ENCODE measurements around the gene OR2F2.

OR2F2 gene

DNA sequence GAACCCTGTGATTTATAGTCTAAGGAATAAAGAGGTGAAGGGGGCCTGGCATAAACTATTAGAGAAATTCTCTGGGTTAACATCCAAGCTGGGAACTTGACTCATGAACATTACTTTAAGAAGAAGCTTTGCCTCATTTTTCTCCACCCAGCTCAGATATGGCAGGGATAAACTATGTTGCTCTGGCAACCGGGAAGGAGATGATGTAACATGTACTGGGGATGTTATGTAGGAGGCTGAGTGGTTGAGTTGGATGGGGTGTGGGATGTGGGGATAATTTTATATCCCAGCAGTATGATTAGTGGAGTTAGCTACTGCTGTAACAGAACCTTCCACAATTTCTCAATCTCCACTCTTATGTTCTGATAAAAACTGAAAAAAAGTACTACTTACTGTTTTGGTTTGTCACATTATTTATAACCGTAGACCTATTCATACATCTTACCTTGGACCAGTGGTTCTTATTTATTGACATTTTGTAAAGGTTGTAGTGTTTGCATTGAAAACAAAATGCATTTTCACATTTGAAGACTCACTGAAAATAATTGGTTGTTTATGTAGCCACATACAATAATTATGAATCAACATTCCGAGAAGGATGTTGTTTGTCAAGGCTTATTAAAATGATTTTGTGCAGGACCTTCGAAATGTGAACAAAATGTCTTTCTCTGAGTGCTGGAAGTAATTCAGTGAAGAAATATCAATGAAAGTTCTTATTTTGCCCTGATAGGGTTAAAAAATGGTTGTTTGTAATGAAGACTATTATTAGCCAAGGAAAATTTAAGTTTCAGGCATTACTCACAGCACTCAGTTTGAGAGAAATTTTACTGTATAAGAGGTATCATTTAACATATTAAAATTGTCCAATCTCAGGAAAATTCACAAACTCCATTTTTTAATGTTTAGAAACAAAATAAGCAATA lies 1.3 kb downstream of the OR2F2 start:
- TF ChIP-seq CTCF (IDR thresholded peaks at IDR 0.05; ENCODE audit: control insufficient read depth, extremely low read depth, insufficient read depth), result no peak
- no peak for DNase-seq (ENCODE audit: low read depth)
- H3K4me3 ChIP-seq (ENCODE audit: low read depth, low read length), result no peak overlapping the region

DNA sequence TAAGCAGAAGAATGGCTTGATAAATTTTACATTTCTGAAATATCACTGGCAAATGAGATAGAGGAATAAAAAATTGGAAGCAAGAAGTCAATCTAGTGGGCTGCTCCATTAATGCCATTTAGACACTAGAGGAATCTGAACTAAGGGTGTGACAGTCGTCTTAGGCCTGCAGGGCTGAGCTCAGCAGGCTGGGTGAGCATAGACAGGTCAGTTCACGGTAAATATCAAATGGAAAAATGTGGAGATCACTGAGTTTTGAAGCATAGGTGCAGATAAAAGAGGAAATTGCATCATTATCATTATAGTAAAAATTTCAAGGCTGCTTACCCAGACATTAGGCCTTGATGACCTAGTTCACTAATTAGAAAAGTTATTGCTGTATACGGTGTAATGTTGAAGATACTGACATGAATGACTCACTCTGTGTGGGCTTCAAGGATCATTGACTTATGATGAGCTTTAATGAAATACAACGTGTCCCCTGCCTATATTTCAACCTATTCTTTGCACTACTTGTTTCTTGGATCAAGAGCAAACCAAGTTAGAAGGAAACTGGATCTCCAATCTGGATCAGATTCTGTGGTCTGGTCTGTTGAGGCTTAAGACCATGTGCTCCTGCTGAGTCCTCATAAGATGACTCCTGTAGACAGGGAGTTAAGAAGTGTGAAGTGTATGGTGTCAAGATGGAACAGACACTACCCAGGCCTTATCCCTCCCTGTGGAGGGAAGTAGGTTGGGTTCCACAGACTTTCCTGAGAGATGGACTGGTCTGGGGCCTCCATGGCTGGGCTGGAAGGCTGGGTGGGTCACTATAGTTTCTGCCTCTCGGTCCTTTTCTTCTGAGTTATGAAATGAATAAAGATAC lies 3.6 kb downstream of the OR2F2 start:
- no peak overlapping the region for H3K4me3 ChIP-seq (ENCODE audit: low read depth, low read length)
- no peak for TF ChIP-seq CTCF (IDR thresholded peaks at IDR 0.05; ENCODE audit: control insufficient read depth, extremely low read depth, insufficient read depth)
- DNase-seq (ENCODE audit: low read depth), result no peak

DNA sequence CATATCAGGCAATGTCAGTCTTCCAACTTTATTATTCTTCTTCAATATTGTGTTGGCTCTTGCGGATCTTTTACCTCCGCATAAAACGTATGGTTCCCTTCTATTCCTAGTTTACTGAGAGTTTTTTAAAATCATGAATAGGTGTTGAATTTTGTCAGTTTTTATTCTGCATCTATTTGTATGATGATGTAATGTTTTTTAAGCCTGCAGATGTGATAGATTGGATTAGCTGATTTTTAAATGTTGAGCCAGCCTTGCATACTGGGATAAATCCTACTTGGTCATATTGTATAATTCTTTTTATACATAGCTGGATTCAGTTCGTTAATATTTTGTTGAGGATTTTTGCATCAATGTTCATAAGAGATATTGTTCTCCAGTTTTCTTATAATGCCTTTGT lies 10.4 kb downstream of the OR2F2 start:
- no peak for TF ChIP-seq CTCF (IDR thresholded peaks at IDR 0.05; ENCODE audit: control insufficient read depth, extremely low read depth, insufficient read depth)
- no peak for DNase-seq (ENCODE audit: low read depth)
- H3K4me3 ChIP-seq (ENCODE audit: low read depth, low read length), result no peak overlapping the region

GRCh38 chr7:143947111-143947510 lies 12.1 kb downstream of the OR2F2 start:
- no peak for TF ChIP-seq CTCF (IDR thresholded peaks at IDR 0.05; ENCODE audit: control insufficient read depth, extremely low read depth, insufficient read depth)
- H3K4me3 ChIP-seq (ENCODE audit: low read depth, low read length), result no peak overlapping the region
- DNase-seq (ENCODE audit: low read depth), result no peak

DNA sequence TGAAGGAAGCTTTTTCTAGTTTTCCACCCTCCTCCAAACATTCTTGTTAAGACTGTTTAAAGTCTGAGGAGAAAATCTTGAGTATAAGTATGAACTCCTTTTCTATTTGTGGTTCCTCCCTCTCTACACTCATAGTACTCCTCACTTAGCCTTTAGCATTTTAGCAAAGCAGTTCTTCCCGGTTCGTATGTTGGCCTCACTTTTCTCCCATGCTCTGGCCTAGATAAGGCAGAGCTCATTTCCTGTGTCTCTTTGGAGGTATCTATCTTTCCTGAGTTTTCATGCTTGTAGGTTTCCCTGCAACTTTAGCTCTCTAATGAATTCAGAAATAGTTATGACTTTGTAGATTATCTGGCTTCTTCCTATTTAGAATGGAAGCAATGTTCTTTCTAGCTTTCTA lies 13.7 kb downstream of the OR2F2 start:
- DNase-seq (ENCODE audit: low read depth), result no peak
- no peak overlapping the region for H3K4me3 ChIP-seq (ENCODE audit: low read depth, low read length)
- no peak for TF ChIP-seq CTCF (IDR thresholded peaks at IDR 0.05; ENCODE audit: control insufficient read depth, extremely low read depth, insufficient read depth)

DNA sequence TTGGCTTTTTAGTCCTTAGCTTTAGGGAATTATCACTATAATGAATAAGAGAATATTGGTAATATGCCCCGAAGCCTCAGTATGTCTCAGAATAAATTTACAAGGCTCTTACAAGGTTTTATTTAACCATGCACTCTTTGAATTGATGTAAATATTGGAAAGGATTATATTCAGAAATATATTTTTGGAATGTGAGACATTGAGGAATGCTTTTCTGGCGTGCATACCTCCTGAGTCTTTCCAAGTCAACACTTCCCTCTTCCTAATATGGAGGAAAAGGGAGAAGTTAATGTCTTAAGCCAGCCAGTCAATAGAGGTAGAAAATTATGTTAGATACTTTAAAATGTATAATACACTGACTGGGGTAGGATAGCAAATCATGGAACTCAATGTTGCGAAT lies 18.4 kb downstream of the OR2F2 start:
- no peak for DNase-seq (ENCODE audit: low read depth)
- no peak overlapping the region for H3K4me3 ChIP-seq (ENCODE audit: low read depth, low read length)
- TF ChIP-seq CTCF (IDR thresholded peaks at IDR 0.05; ENCODE audit: control insufficient read depth, extremely low read depth, insufficient read depth), result no peak

All from LNCaP clone FGC (cell line).